GM19238 (cell line): ENCODE measurements around the gene ZCCHC2.

Source experiments
- DNase-seq: peaks from one replicate; pipeline ENCODE4 v3.0.0; 2011; ENCODE audit warnings: low spot score; ENCODE audit not compliant: insufficient read length

The ZCCHC2 gene

DNA sequence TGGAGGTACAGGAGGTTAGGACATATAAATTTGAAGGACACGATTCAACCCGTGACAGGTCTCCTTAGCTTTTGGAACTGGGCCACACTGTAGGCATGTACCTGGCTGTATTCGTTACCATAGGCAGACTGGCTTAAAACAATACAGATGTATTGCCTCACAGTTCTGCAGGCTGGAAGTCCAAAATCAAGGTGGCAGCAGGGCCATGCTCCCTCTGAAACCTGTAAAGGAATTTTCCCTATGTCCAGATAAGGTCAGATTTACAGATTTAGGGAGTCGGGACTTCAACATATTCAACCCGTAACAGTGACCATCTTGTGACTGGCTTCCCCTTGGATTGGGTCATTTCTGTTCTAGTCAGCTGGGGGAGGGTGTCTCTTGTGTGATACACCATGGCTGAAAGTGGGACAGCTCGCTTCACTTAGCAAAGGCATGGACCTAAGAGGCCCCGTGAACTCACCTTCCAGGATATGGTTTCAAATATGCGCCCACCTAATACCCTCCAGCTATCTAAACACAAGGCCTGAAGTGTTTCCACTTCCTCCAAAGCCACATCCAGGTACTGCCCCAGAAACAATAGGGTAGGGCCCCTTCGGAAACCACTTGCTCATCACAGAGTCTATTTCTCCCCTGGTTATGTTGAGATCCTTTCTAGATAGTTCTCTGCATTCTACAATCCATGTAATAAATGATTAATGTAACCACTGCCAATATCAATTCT lies 85.0 kb downstream of the ZCCHC2 start:
- DNase-seq, result no peak

DNA sequence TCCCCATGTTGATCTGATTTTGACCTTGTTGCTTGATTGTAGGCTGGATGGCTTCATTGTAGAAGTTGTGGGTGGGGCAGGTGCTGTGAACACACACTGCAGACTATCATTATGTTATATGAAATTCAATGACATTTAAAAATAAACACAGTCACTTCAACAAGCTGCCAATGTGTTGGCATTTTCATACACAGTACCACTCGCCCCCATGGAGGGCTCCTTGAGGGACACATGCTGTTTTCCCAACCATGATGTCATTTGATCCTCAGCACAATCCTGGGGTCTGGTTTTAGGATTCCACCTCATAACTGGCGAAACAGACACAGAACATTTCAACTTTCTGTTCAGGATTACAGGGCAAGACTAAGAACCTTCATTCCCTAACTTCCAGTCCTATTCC lies 86.9 kb downstream of the ZCCHC2 start:
- no peak for DNase-seq

DNA sequence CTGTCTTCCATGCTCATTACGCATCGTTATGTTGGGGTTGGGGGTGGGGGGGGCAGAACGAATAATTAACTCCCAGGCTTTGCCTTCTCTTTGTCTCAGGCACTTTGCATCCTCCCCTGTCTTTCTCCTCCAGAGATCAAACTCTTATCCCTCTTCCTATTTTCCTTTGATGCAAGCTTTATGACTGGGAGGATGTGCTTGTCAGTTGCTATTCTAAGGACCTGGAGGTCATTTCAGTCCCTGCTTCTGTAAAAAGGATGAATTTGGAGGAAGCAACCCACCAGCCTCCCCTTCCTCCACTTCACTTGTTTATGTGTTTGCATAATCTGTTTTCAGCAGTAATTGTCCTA lies 87.5 kb downstream of the ZCCHC2 start:
- DNase-seq, result no peak

DNA sequence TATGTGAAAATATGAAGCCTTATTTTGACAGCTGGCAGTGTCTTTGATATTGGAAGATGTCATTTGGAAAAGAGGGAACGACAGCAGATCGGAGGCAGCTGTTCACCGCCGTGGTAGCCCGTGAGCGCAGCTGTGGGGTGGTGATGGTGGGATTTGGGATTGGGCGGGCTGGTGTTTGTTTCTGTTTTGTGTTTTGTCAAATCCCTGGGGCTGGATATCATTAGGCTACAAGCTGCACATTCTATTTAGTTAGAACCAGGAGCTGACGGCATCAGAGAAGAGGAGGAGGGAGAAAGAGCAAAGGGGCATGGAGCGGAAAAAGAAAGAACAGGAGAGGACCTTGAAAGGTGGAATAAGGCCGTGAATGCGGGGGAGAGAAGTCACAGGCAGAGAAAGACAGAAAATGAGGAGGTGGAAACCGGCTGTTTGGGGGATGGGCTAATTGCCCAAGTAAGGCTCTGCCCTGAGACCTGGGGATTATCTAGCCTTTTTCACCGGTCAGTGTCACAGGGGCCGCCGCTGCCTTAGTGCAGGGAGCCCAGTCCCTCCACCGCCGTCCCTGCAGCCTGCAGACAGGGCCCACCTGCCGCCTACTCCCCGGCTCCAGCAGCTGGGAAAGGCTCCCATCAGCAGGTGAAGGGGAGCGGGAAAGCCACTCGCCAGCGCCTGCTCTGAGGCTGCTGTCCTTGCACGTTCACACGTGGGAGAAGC lies 88.0 kb downstream of the ZCCHC2 start:
- DNase-seq, result no peak

DNA sequence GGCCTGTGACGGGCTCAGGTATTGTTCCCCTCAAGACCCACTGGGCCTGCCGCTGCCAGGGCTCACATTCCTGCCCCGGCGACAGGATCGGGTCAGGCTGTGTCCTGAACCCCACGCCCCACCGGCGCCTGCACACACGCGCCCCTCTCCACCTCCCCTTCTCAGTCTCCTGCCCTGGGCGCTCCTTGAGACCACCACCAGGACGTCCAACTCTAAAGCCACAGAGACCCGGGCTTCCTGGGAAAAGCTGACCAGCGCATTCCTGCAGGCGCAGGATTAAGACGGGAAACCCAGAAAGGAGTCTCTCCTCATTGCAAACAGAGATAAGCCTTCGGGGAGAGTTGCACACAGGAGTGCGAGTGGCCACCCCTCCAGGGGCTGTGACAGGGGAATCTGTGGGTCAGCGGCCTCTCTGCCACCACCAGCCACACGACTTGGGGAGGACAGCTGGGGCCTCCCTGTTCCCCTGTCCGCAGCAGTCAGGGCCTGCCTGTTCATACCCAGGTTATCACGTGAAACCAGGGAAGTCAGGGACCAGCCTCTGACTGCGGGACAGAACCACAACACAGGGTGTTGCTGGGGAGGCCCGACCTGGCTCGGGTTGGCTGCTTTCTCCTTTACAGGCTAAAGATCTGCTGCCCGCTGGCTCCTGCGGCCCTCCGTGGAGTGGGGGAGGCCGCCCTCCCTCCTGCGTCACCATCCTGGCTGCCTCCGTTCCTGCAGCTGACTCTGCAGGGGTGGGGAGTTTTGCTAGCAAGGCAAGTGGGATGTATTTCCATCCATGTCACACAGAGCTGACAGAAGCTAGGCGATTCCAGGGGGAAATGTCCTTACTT lies 88.8 kb downstream of the ZCCHC2 start:
- DNase-seq, result no peak

DNA sequence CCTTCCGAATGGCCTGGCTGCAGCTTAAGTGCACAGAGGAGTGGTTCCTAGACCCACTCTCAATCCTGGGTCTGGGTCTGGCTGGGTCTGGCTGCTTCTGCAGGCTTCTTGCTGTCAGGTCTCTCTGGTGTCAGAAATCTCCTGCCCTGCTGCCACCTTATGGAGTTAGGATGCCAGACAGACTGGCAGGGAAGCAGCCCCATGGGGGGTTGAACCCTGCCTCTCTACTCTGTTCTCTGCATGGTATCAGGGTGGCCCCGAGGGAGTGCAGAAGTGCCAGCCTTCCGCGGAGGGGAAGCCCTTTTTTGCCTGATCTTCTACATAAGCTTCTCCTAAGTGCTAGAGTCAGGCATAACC lies 89.4 kb downstream of the ZCCHC2 start:
- DNase-seq, result no peak

DNA sequence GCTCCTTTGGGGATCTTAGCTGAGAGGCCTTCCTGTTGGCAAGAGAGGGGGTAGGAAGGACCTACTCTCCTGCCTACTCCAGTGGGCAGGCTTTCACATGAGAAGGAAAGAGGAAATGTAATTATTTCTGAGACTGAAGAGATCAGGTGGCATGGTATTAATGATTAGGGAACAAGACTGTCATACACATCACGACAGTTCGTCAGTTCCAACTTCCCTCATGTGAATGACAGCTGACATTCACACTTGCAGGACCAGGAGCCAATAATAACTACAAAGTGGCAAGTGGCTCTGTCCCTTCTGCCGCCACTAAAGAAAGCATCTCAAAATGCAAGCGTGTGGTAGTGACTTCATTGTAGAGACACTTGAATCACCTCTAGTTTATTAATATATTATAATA lies 90.0 kb downstream of the ZCCHC2 start:
- DNase-seq, result no peak

DNA sequence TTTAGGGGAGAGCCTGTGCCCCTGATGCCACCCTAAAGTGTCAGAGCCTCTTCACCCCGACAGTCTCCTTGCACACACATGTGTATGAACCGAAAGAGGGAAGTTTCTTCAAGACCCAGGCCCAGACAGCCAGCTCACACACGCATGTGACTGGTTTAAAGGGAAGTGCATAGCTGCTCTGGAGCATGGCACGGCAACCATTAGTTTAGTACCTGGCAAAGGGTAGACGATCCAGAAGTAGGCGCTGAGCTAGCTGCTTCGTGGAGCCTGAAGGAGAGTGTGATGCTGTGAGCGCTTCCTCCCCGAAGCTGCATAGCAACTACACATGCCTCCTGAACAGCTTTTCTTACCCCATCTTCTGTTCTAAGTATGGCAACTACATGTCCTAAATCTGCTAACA lies 91.7 kb downstream of the ZCCHC2 start:
- no peak for DNase-seq

DNA sequence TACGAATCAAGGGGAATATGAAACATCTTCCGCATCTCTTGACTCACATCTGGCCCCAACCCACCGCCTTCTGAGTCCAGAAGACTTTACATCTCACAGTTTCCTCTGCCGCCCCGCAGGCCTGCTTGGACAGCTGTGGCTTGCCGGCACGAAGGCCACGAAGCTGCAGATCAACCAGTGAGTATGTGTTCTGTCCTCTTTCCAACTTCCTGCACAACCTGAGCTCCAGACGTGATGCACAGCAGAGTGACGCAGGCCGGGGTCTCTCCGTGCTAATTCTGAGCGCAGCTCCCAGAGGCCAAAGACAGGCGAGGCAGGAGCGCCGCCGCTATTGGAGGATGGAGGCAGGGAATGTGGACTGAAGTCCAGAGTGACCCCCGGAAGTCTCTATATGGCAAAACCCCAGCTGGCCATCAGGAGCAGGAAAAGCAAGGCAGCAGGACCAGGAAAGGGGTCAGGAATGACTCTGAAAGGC lies 93.5 kb downstream of the ZCCHC2 start:
- no peak for DNase-seq

DNA sequence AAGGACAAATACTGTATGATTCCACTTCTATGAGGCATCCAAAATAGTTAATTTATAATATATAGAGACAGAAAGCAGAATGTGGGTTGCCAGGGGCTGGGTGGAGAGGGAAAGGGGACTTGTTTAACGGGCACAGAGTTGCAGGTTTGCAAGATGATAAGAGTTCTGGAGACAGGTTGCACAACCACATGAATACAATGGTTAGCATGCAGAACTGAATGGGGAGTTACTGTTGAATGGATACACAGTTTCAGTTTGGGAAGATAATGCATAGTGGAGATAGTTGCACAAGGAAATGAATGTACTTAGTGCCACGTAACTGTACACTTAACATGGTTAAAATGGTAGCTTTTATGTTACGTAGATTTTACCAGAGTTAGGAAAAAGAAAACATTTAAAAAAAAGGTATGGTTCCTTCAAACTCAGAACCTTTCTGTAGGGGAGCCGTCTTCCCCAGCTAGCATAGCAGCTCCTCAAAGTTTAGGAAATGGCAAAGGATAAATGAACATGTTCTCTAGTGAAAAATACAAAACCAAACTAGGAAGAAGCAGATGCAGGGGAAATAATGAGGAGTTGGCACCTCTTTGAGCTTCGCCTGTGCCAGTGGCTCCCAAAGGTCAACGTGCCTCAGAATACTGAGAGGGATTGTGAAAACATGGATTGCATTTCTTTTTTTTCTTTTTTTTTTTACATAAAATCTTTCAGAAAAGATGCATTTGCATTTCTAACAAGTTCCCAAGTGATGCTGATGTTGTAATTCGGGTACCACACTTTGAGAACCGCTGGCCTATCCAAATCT lies 95.2 kb downstream of the ZCCHC2 start:
- no peak for DNase-seq

DNA sequence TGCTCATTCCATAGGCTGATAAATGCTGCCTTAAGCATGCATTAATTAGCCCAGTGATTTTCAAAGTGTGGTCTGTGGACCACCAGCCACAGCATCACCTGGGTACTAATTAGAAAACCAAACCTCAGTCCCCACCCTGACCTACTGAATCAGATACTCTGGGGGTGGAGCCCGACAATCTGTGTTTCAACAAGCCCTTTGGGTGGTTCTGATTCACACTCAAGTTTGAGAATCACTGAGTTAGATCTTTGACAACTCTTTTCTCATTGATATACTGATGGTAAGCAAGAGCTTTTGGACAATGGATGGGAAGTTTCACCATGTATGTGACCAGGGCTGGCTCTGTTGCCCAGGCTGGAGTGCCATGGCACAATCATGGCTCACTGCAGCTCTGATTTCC lies 95.9 kb downstream of the ZCCHC2 start:
- no peak for DNase-seq

DNA sequence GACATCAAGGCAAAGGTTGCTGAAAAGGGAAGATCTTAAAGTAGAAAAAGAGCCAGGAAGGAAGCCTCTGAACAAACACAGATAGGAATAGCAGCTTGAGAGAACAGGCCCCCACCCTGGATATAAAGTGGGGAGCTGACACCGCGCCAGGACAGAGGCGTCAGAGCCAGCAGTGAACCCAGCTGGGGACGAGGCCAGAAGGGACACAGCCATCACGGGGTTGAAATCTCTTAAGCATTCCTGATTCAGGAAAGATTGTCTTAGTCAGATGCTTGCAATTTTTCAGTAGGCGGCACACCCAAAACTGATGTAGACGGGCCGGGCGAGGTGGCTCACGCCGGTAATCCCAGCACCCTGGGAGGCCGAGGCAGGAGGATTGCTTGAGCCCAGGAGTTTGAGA lies 98.7 kb downstream of the ZCCHC2 start:
- no peak for DNase-seq

DNA sequence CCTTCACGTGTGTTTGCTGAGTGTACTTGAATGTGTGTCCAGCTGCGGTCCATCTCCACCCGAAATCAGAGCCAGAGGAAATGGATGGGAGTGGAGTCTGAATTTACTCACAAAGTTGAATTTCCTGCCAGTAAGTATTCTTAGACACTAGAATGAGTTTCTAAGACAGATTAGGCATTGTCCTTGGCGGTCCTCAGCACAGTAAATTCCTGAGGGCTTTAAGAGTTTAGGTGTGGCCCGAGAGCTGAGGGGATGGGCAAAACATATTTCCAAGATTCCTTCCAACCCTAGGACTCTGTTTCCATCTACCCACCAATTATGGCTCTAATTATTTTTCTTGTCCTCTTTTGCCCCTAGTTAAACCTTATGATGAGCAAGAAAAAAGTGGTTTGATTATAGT lies 102.2 kb downstream of the ZCCHC2 start:
- DNase-seq, result no peak
